Measurements from ENCODE around the gene ZNF830.

- TF ChIP-seq, protein P1, sequence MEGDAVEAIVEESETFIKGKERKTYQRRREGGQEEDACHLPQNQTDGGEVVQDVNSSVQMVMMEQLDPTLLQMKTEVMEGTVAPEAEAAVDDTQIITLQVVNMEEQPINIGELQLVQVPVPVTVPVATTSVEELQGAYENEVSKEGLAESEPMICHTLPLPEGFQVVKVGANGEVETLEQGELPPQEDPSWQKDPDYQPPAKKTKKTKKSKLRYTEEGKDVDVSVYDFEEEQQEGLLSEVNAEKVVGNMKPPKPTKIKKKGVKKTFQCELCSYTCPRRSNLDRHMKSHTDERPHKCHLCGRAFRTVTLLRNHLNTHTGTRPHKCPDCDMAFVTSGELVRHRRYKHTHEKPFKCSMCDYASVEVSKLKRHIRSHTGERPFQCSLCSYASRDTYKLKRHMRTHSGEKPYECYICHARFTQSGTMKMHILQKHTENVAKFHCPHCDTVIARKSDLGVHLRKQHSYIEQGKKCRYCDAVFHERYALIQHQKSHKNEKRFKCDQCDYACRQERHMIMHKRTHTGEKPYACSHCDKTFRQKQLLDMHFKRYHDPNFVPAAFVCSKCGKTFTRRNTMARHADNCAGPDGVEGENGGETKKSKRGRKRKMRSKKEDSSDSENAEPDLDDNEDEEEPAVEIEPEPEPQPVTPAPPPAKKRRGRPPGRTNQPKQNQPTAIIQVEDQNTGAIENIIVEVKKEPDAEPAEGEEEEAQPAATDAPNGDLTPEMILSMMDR (IDR thresholded peaks at IDR 0.05 in 4 of 5, conservative IDR thresholded peaks at IDR 0.05 in 1 of 5), result no peak
- TF ChIP-seq POLR2A (IDR thresholded peaks at IDR 0.05), result no peak
Measured at GRCh38 chr17:34981538-34982241, 20.4 kb downstream of the ZNF830 start.
